IPS-18c (cell line): ENCODE data around the gene RSPH1.

Source experiments
- H3K4me3 ChIP-seq: 2 replicates; pipeline ENCODE4 v1.7.0; 2013; ENCODE audit warnings: low read depth, mild to moderate bottlenecking, low read length, moderate library complexity; ENCODE audit not compliant: insufficient read depth
- H3K9me3 ChIP-seq: one replicate; pipeline ENCODE4 v1.6.1; 2013; ENCODE audit warnings: mild to moderate bottlenecking, low read length, moderate library complexity; ENCODE audit not compliant: control insufficient read depth, insufficient read depth

The RSPH1 gene

GRCh38 chr21:42496120-42496838, at the start of gene RSPH1:
TSS of gene RSPH1 (minus strand) at chr21:42496224. CDS start at chr21:42496186, 38 bp downstream.
- Histone ChIP-seq H3K9me3 (no peaks in the 10 kb centered on the region), H3K4me3 (peak within 1 kb of the TSS; percentile 80)

DNA sequence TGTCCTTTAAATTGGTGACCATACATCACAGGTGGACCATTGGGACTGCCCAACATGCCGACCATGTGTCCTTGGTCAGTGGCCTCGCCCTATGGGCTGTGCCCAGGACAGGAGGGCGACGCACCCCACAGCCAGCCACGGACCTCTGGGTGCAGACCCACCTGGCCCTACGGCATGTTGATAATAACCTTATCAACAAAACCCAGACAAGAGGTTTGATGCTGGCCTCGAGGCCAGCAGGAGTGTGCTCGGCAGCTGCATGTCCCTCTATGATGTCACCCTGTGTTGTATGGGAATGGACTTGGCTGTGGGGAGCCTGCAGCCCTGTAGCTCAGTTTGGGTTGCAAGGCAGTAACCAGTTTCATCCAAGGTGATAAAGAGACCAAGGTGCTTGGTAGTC, 49.7 kb upstream of the RSPH1 start:
- Histone ChIP-seq H3K4me3 (no peak overlapping the region), H3K9me3 (no peaks in the 10 kb centered on the region)

DNA sequence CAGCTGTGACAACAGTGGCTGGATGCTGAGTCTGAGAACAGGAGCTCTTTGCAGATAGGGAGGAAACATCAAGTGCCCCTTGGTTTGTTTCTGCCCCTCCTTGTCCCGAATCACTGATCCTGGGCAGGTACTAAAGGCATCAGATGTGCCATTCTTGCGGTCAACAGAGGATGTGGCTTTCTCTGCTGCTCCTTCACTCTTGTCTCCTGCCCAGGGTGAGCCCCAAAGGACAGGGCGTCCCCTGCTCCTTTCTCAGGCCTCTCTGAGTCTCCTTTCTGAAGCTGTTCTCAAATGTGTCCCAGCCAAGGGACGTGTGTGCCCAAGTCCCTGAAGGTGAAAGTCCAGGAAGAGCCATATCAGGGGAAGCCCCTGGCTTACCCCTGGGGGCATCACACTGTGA, 49.3 kb upstream of the RSPH1 start:
- Histone ChIP-seq H3K4me3 (no peak overlapping the region), H3K9me3 (no peaks in the 10 kb centered on the region)

GRCh38 chr21:42544544-42544943, 48.5 kb upstream of the RSPH1 start:
- Histone ChIP-seq H3K9me3 (no peaks in the 10 kb centered on the region), H3K4me3 (no peak overlapping the region)

- Histone ChIP-seq H3K4me3 (no peak overlapping the region), H3K9me3 (no peaks in the 10 kb centered on the region)
Measured at GRCh38 chr21:42543106-42543847, 47.3 kb upstream of the RSPH1 start.

DNA sequence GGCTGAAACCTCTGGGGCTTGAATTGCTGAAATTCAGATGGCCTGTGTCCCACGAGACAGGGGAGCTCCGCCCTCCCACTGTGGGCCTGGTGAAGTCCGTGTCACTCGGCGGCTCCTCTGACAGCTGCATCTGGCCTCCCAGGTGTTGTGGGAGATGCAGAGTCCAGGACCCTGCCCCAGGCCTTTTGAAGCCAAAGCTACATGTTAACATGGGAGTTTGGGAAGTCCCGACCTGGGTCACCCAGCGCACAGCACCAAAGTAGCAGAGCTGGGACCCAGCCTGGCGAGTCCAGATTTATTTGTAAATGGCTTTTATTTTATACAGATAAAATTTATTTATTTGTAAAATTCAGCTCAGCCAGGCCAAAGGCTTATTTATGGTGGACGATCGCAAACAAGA, 46.6 kb upstream of the RSPH1 start:
- Histone ChIP-seq H3K9me3 (no peaks in the 10 kb centered on the region), H3K4me3 (no peak overlapping the region)

DNA sequence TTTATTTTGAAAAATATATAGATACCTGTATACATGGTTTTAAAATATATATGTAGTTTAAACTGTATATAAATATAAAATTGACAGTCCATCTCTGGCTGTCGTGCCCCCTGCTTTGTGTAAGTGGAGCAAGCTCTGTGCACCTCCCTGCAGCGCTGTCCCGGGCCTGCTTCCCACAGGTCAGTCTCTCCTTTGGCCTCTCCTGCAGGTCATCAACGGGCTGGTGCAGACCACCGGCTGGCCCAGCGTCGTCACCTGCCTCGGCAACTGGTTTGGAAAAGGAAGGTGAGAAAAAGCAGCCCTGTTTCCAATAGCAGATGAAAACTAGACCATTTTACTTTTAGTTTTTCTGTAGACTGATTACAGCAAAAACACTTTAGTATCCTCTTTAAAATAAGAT, 46.2 kb upstream of the RSPH1 start:
- no peak overlapping the region for H3K4me3 ChIP-seq
- no peaks in the 10 kb centered on the region for H3K9me3 ChIP-seq

- H3K4me3 ChIP-seq = no peak overlapping the region
- no peaks in the 10 kb centered on the region for H3K9me3 ChIP-seq
Measured at GRCh38 chr21:42541618-42542017, 45.6 kb upstream of the RSPH1 start.

DNA sequence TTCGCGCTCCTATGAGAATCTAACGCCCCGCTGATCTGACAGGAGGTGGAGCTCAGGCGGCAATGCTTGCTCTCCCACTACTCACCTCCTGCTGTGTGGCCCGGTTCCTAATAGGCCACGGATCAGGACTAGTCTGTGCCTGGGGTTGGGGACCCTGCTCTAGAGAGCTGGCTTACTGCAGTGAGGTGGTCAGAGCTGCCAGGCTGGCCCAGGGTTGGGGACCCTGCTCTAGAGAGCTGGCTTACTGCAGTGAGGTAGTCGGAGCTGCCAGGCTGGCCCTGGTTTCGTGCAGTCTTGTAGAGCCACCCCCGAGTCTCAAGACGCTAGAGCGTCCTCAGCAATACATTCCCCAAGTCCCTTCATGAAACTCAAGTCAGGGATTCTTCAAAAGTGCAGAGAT, 45.1 kb upstream of the RSPH1 start:
- Histone ChIP-seq H3K4me3 (no peak overlapping the region), H3K9me3 (no peaks in the 10 kb centered on the region)

DNA sequence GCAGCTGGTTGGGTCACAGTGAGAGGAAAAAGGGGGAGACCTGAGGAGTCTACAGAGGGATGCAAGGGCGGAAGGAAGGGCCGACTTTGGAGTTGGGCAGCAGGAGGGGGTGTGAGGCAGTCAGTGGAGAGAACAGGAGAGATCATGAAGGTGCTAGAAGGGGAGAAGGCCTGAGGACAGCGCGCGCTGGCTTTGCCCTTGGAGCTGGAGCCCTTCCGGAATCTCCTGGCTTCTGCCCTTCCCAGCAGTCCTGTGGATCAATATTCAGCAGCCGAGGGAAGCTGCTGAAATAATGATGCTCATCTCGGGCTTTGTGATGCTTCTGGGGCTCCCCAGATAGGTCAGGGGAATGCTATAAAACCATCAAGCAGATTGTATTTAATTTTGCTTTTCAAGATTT, 44.4 kb upstream of the RSPH1 start:
- Histone ChIP-seq H3K9me3 (no peaks in the 10 kb centered on the region), H3K4me3 (no peak overlapping the region)

DNA sequence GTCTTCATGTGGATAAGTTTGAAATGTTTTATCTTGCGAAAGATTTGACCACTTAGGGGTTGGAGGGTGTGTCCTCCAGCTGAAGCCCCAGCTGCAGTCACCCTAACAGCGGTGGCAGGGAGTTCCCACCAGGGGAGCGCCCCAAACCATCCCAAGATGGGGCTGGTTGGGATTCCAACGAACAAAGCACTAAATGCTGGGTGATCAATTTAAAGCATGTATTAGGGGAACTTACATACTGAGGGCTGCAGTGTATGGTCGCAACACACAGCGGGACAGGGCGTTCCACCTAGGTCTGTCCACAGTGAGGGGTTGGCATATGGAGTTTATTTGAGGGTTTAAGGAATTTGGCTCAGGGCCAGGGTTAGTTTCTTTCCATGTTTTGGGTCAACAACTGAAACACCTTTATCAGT, 43.9 kb upstream of the RSPH1 start:
- H3K9me3 ChIP-seq = no peaks in the 10 kb centered on the region

GRCh38 chr21:42539342-42539741, 43.3 kb upstream of the RSPH1 start:
- no peak overlapping the region for H3K4me3 ChIP-seq
- H3K9me3 ChIP-seq = no peaks in the 10 kb centered on the region

More for the DNA sequence above, 43.9 kb upstream of the RSPH1 start:
- H3K4me3 ChIP-seq = no peak overlapping the region

GRCh38 chr21:42538479-42539275, 42.7 kb upstream of the RSPH1 start:
- no peak overlapping the region for H3K4me3 ChIP-seq
- H3K9me3 ChIP-seq = no peaks in the 10 kb centered on the region

- no peaks in the 10 kb centered on the region for H3K9me3 ChIP-seq
- H3K4me3 ChIP-seq = no peak overlapping the region
Measured at GRCh38 chr21:42537106-42537742, 41.2 kb upstream of the RSPH1 start.

DNA sequence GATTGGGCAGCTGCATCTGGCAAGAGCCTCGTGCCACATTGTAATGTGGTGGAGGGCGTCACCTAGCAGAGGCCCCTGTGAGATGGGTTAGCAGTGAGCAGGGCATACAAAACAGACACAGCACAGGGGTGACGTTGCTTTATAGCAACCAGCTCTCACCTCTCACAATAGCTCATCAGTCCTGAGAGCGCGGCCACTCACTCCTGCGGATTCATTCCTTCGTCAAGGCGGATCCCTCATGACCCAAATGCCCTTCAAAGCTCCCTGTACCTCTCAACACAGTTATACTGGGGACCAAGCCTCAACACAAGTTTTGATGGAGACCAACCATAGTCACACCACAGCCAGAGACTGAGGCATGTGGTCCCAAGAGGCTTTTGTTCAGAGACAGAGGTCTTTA, 40.6 kb upstream of the RSPH1 start:
- Histone ChIP-seq H3K4me3 (no peak overlapping the region), H3K9me3 (no peaks in the 10 kb centered on the region)

DNA sequence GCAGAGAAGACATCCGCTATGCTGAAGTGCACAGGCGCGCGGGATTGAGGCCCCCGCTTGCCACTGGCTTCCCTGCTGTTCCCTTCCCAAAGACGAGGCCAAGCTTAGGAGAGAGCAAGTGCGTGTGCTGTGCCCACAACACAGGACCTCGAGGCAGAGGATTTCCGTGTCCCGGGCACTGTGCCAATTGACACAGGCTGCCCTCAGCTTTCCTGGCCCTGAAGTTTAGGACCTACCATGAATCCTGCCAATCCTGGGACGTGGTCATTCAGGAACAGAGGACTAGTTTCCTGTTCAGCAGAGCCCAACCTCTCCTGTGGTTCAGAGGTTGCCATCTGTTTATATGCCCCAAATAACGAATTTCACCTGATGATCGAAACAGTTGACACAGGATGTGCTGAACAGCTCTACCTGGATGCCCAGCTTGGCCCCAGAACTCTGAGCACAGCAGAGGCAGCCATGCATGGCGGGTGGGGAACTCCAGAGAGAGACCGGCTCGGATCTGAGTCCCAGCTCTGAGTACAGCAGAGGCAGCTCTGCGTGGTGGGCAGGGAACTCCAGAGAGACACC, 39.7 kb upstream of the RSPH1 start:
- H3K9me3 ChIP-seq = no peaks in the 10 kb centered on the region
- no peak overlapping the region for H3K4me3 ChIP-seq
